Naive B cell (primary cell): ENCODE results near the gene CASK. TPM values are rescaled to one million over a fixed set of nuclear protein-coding genes. Genes with fewer than 3 reads are reported as not detected.

Experiments used
- ATAC-seq, 2 donors: fragments of 150-1000 bp; cut with Tn5 transposase; 2 replicates each; pipeline ENCODE4 v1.10.0; 2021; ENCODE audit warnings: low read depth in 2 of 2, mild to moderate bottlenecking in 2 of 2, moderate library complexity in 2 of 2
- DNase-seq: peaks from one replicate; pipeline ENCODE4 v3.0.0; 2022
- H3K27ac Mint-ChIP-seq, 6 donors: one replicate each; pipeline ENCODE4 v1.8.0; 2020 to 2022; ENCODE audit warnings: mild to moderate bottlenecking in 6 of 6, mixed read lengths in 6 of 6, moderate library complexity in 5 of 6, inconsistent platforms in 2 of 6
- H3K27me3 Mint-ChIP-seq, 3 donors: one replicate each; pipeline ENCODE4 v1.8.0; 2021 to 2022; ENCODE audit warnings: mixed read lengths in 3 of 3, mild to moderate bottlenecking in 1 of 3
- H3K36me3 Mint-ChIP-seq, 2 donors: one replicate each; pipeline ENCODE4 v1.8.0; 2020 to 2022; ENCODE audit warnings: mixed read lengths in 2 of 2, inconsistent platforms in 1 of 2, mild to moderate bottlenecking in 1 of 2
- H3K4me1 Mint-ChIP-seq, 3 donors: one replicate each; pipeline ENCODE4 v1.8.0; 2020 to 2022; ENCODE audit warnings: mixed read lengths in 3 of 3, inconsistent platforms in 1 of 3, mild to moderate bottlenecking in 1 of 3, moderate library complexity in 1 of 3
- H3K4me3 Mint-ChIP-seq, 8 donors: one replicate each; pipeline ENCODE4 v1.8.0; 2020 to 2022; ENCODE audit warnings: mild to moderate bottlenecking in 8 of 8, mixed read lengths in 8 of 8, moderate library complexity in 8 of 8, inconsistent platforms in 2 of 8
- H3K9me3 Mint-ChIP-seq, 7 donors: one replicate each; pipeline ENCODE4 v1.8.0; 2020 to 2022; ENCODE audit warnings: mixed read lengths in 7 of 7, mild to moderate bottlenecking in 5 of 7, inconsistent platforms in 2 of 7, moderate library complexity in 1 of 7
- polyA plus RNA-seq, 6 donors: library from polyadenylated mRNA; unstranded; fragments of 300-500 nt; fragmentation: Illumina TruSeq; gene quantifications; one replicate each; pipeline ENCODE4 v1.2.3, GENCODE V29; 2021; ENCODE audit warnings: low read depth in 6 of 6

CASK gene
- polyA plus RNA-seq, 6 donors from 2014 or later, result 2.6 to 10.8 (median 6.2) TPM

GRCh38 chrX:41890026-41890423 is 33.3 kb downstream of the CASK start:
- Mint-ChIP-seq H3K9me3 (peaks cover 0 to 27% (median 12%) of the 10 kb centered on the region in 7 donors), H3K27ac (peak overlapping the region in 1 of 6 donors; percentile 56), H3K4me1 (peaks cover 0 to 7% (median 0%) of the 10 kb centered on the region in 3 donors), H3K36me3 (no peaks in the 10 kb centered on the region), H3K27me3 (no peaks in the 10 kb centered on the region), H3K4me3 (no peak overlapping the region)
- DNase-seq, result no peak
- no peak for ATAC-seq

- no peaks in the 10 kb centered on the region for H3K36me3 Mint-ChIP-seq
- H3K27me3 Mint-ChIP-seq, result no peaks in the 10 kb centered on the region
- peak overlapping the region in 1 of 6 donors; percentile 55 for H3K27ac Mint-ChIP-seq
- peaks cover 0 to 22% (median 9%) of the 10 kb centered on the region in 7 donors for H3K9me3 Mint-ChIP-seq
- H3K4me3 Mint-ChIP-seq, result no peak overlapping the region
- H3K4me1 Mint-ChIP-seq, result peaks cover 0 to 7% (median 0%) of the 10 kb centered on the region in 3 donors
- DNase-seq (no peak), ATAC-seq (no peak)
Observed at GRCh38 chrX:41889317-41890025, 33.9 kb downstream of the CASK start.

GRCh38 chrX:41887691-41888090 is 35.7 kb downstream of the CASK start:
- H3K9me3 Mint-ChIP-seq, result peaks cover 0 to 6% (median 1%) of the 10 kb centered on the region in 7 donors
- DNase-seq (no peak), ATAC-seq (no peak)
- H3K27me3 Mint-ChIP-seq, result no peaks in the 10 kb centered on the region
- no peaks in the 10 kb centered on the region for H3K36me3 Mint-ChIP-seq
- peak overlapping the region in 1 of 6 donors; percentile 23 for H3K27ac Mint-ChIP-seq
- H3K4me3 Mint-ChIP-seq, result no peak overlapping the region
- H3K4me1 Mint-ChIP-seq, result peaks cover 4 to 7% (median 5%) of the 10 kb centered on the region in 3 donors

- DNase-seq, result no peak
- ATAC-seq, result no peak
- Mint-ChIP-seq H3K27ac (no peak overlapping the region), H3K9me3 (peaks cover 0 to 5% (median 0%) of the 10 kb centered on the region in 7 donors), H3K27me3 (no peaks in the 10 kb centered on the region), H3K4me3 (no peak overlapping the region), H3K4me1 (peaks cover 10 to 15% (median 11%) of the 10 kb centered on the region in 3 donors), H3K36me3 (no peaks in the 10 kb centered on the region)
Observed at GRCh38 chrX:41885724-41886123, 37.6 kb downstream of the CASK start.

- peak overlapping the region in 1 of 6 donors; percentile 15 for H3K27ac Mint-ChIP-seq
- H3K27me3 Mint-ChIP-seq, result no peaks in the 10 kb centered on the region
- no peak overlapping the region for H3K4me3 Mint-ChIP-seq
- no peaks in the 10 kb centered on the region for H3K36me3 Mint-ChIP-seq
- peaks cover 18 to 21% (median 21%) of the 10 kb centered on the region in 3 donors for H3K4me1 Mint-ChIP-seq
- H3K9me3 Mint-ChIP-seq, result no peaks in the 10 kb centered on the region
- ATAC-seq (peak; percentile 52 to 71), DNase-seq (no peak)
Observed at GRCh38 chrX:41881166-41881565, 42.2 kb downstream of the CASK start.

- H3K9me3 Mint-ChIP-seq, result no peaks in the 10 kb centered on the region
- peak overlapping the region in 1 of 6 donors; percentile 63 for H3K27ac Mint-ChIP-seq
- no peaks in the 10 kb centered on the region for H3K27me3 Mint-ChIP-seq
- ATAC-seq (no peak), DNase-seq (no peak)
- peaks cover 19 to 35% (median 20%) of the 10 kb centered on the region in 3 donors for H3K4me1 Mint-ChIP-seq
- no peaks in the 10 kb centered on the region for H3K36me3 Mint-ChIP-seq
- peak overlapping the region in 3 of 8 donors; percentile 20 to 62 (median 43) for H3K4me3 Mint-ChIP-seq
Observed at GRCh38 chrX:41877167-41877566, 46.2 kb downstream of the CASK start.

GRCh38 chrX:41875142-41875541 is 48.2 kb downstream of the CASK start:
- H3K27ac Mint-ChIP-seq, result no peak overlapping the region

GRCh38 chrX:41870719-41871151 is 52.6 kb downstream of the CASK start:
- Mint-ChIP-seq H3K27ac (peak overlapping the region in 1 of 6 donors; percentile 9), H3K27me3 (no peaks in the 10 kb centered on the region), H3K4me1 (peaks cover 15 to 49% (median 25%) of the 10 kb centered on the region in 3 donors), H3K4me3 (peak overlapping the region in 2 of 8 donors; percentile 13 to 17), H3K36me3 (no peaks in the 10 kb centered on the region), H3K9me3 (peaks cover 0 to 2% (median 0%) of the 10 kb centered on the region in 7 donors)
- DNase-seq (no peak), ATAC-seq (no peak)

More at GRCh38 chrX:41875142-41875541, 48.2 kb downstream of the CASK start:
- ATAC-seq (no peak), DNase-seq (no peak)
- H3K9me3 Mint-ChIP-seq, result no peaks in the 10 kb centered on the region
- H3K4me1 Mint-ChIP-seq, result peaks cover 11 to 32% (median 22%) of the 10 kb centered on the region in 3 donors
- no peaks in the 10 kb centered on the region for H3K27me3 Mint-ChIP-seq
- H3K4me3 Mint-ChIP-seq, result no peak overlapping the region
- H3K36me3 Mint-ChIP-seq, result no peaks in the 10 kb centered on the region

- ATAC-seq (no peak), DNase-seq (no peak)
- Mint-ChIP-seq H3K36me3 (no peaks in the 10 kb centered on the region), H3K9me3 (peaks cover 0 to 2% (median 0%) of the 10 kb centered on the region in 7 donors), H3K4me3 (no peak overlapping the region), H3K27me3 (no peaks in the 10 kb centered on the region), H3K27ac (no peak overlapping the region), H3K4me1 (peaks cover 11 to 52% (median 22%) of the 10 kb centered on the region in 3 donors)
Observed at GRCh38 chrX:41868392-41868977, 54.9 kb downstream of the CASK start.

- Mint-ChIP-seq H3K4me3 (no peak overlapping the region), H3K27ac (peak overlapping the region in 3 of 6 donors; percentile 1 to 33 (median 15)), H3K4me1 (peaks cover 9 to 36% (median 9%) of the 10 kb centered on the region in 3 donors), H3K27me3 (no peaks in the 10 kb centered on the region), H3K36me3 (no peaks in the 10 kb centered on the region), H3K9me3 (peaks cover 0 to 2% (median 0%) of the 10 kb centered on the region in 7 donors)
- DNase-seq, result no peak
- ATAC-seq, result no peak
Observed at GRCh38 chrX:41863343-41864203, 59.8 kb downstream of the CASK start.

- H3K27ac Mint-ChIP-seq, result peak overlapping the region in 1 of 6 donors; percentile 58
- ATAC-seq (no peak), DNase-seq (no peak)
- H3K27me3 Mint-ChIP-seq, result no peaks in the 10 kb centered on the region
- H3K4me3 Mint-ChIP-seq, result no peak overlapping the region
- H3K9me3 Mint-ChIP-seq, result peaks cover 0 to 2% (median 0%) of the 10 kb centered on the region in 7 donors
- H3K36me3 Mint-ChIP-seq, result no peaks in the 10 kb centered on the region
- H3K4me1 Mint-ChIP-seq, result peaks cover 6 to 32% (median 6%) of the 10 kb centered on the region in 3 donors
Observed at GRCh38 chrX:41862562-41863184, 60.7 kb downstream of the CASK start.

- no peaks in the 10 kb centered on the region for H3K36me3 Mint-ChIP-seq
- DNase-seq (no peak), ATAC-seq (no peak)
- no peak overlapping the region for H3K27ac Mint-ChIP-seq
- H3K4me3 Mint-ChIP-seq, result no peak overlapping the region
- H3K27me3 Mint-ChIP-seq, result no peaks in the 10 kb centered on the region
- H3K9me3 Mint-ChIP-seq, result peaks cover 0 to 2% (median 0%) of the 10 kb centered on the region in 7 donors
- peaks cover 4 to 25% (median 6%) of the 10 kb centered on the region in 3 donors for H3K4me1 Mint-ChIP-seq
Observed at GRCh38 chrX:41858161-41858775, 65.1 kb downstream of the CASK start.
